Progenitor cell of endocrine pancreas (in vitro differentiated cells): ENCODE data around the gene FGD5. TPM values are rescaled to one million over a fixed set of nuclear protein-coding genes. Genes with fewer than 3 reads are reported as not detected.

Experiments
- DNase-seq: peaks from one replicate; pipeline ENCODE4 v3.0.0; 2021; ENCODE audit warnings: low spot score; ENCODE audit not compliant: unreplicated experiment
- H3K27ac Mint-ChIP-seq: 2 replicates; pipeline ENCODE4 v1.8.0; 2021; ENCODE audit warnings: mild to moderate bottlenecking, moderate library complexity, mixed read lengths
- H3K27me3 Mint-ChIP-seq: 2 replicates; pipeline ENCODE4 v1.8.0; 2021; ENCODE audit warnings: mixed read lengths
- H3K36me3 Mint-ChIP-seq: 2 replicates; pipeline ENCODE4 v1.8.0; 2022; ENCODE audit warnings: mixed read lengths; ENCODE audit not compliant: insufficient read depth
- H3K4me1 Mint-ChIP-seq: 2 replicates; pipeline ENCODE4 v1.8.0; 2021; ENCODE audit warnings: low read depth, mixed read lengths
- H3K4me3 Mint-ChIP-seq: 2 replicates; pipeline ENCODE4 v1.8.0; 2021; ENCODE audit warnings: low read depth, mild to moderate bottlenecking, moderate library complexity, mixed read lengths
- H3K9me3 Mint-ChIP-seq: 2 replicates; pipeline ENCODE4 v1.8.0; 2021; ENCODE audit warnings: low read depth, mixed read lengths
- total RNA-seq: library from RNA; stranded (reverse); gene quantifications from 2 replicates; pipeline ENCODE4 v1.2.1, GENCODE V29; 2021
- TF ChIP-seq, protein P1 (sequence below): fragments of 200-600 bp; sonication (generic); IDR thresholded peaks from one replicate; pipeline ENCODE4 v1.5.0; 2021; ENCODE audit warnings: antibody characterized with exemption, mild to moderate bottlenecking; ENCODE audit not compliant: unreplicated experiment

FGD5 gene
- total RNA-seq, 1 donor from 2014 or later: 0.17 TPM

DNA sequence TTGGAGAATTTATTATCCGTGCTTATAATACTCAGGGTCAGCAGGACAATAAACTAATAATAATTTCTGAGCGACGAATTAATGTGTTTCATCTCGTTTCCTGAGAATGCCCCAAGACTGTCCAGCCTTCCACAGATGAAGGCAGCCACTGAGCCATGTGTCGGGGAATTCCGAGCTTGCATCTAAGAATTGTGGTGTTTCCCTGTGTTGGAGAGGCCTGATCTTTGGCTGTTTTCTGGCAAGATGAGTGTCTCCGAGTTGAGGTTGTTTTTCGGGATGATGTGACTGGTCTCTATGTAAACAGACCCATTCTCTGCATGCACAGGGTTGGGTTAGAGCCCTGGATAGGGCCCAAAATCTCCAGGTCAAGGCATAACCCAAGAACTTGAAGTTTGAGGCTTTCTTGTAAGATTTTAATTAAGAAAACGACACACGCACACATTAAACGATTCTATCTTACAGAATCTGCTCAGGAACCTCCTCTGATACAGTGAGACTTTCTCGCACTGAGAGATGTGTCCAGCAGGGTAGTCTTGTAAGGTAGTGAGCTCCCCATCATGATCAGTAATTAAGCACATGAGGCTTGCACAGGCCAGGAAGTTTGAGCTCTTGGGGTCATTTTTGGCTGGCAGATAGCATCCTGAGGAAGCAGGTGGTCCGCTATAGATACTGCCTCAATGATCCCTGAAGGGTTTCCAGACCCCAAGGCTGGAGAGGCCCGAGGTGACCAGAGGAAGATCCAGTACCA lies 14.4 kb downstream of the FGD5 start:
- Mint-ChIP-seq H3K4me3 (no peak overlapping the region), H3K9me3 (no peaks in the 10 kb centered on the region), H3K36me3 (no peaks in the 10 kb centered on the region), H3K27me3 (peaks cover 68% of the 10 kb centered on the region), H3K4me1 (peaks cover 3% of the 10 kb centered on the region), H3K27ac (no peak overlapping the region)
- no peak for DNase-seq
- TF ChIP-seq, protein P1, sequence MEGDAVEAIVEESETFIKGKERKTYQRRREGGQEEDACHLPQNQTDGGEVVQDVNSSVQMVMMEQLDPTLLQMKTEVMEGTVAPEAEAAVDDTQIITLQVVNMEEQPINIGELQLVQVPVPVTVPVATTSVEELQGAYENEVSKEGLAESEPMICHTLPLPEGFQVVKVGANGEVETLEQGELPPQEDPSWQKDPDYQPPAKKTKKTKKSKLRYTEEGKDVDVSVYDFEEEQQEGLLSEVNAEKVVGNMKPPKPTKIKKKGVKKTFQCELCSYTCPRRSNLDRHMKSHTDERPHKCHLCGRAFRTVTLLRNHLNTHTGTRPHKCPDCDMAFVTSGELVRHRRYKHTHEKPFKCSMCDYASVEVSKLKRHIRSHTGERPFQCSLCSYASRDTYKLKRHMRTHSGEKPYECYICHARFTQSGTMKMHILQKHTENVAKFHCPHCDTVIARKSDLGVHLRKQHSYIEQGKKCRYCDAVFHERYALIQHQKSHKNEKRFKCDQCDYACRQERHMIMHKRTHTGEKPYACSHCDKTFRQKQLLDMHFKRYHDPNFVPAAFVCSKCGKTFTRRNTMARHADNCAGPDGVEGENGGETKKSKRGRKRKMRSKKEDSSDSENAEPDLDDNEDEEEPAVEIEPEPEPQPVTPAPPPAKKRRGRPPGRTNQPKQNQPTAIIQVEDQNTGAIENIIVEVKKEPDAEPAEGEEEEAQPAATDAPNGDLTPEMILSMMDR: no peak

DNA sequence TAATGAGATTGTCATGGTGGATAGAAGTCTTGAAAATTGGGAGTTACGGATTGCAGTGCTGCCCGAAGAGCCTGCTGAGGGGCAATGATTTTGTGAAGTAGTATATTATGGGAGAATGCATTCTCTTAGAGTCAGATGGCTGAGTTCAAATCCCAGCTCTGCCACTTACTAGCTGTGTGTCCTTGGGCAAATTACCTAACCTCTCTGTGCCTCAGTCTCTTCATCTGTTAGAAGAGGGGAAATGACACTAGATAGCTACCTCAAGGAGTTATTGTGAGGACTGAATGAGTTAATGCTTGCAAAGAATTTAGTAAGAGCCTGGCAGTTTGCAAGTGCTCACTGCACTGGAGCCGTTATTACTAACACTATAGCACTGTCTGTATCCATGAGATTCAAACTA lies 15.4 kb downstream of the FGD5 start:
- Mint-ChIP-seq H3K36me3 (no peaks in the 10 kb centered on the region), H3K4me1 (peaks cover 3% of the 10 kb centered on the region), H3K27me3 (peaks cover 71% of the 10 kb centered on the region), H3K9me3 (no peaks in the 10 kb centered on the region), H3K27ac (no peak overlapping the region), H3K4me3 (no peak overlapping the region)
- TF ChIP-seq, protein P1: no peak
- no peak for DNase-seq

DNA sequence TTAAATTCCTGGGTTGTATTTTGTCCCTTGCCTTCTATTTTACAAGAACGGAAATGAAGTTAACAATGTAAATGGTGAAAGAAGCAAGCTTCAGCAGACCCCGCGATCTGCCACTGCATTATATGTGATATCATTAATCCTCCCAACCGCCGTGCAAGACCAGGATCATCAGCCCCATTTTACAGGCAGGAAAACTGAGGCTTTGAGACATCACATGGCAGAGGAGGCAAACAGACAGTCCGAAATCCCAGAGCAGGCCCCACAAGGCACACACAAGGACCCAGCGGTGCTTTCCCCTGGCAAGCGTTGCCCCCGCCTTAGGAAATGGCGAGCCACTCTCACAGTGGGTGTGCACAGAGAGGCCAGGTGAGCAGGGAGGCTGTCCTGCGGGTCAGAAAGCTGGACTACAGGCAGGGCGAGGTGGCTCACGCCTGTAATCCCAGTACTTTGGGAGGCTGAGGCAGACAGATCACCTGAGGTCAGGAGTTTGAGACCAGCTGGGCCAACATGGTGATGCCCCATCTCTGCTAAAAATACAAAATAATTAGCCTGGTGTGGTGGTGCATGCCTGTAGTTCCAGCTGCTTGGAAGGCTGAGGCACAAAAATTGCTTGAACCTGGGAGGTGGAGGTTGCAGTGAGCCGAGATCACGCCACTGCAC lies 16.2 kb downstream of the FGD5 start:
- TF ChIP-seq, protein P1: no peak
- H3K4me1 Mint-ChIP-seq: peaks cover 5% of the 10 kb centered on the region
- peaks cover 70% of the 10 kb centered on the region for H3K27me3 Mint-ChIP-seq
- H3K4me3 Mint-ChIP-seq: no peak overlapping the region
- no peak overlapping the region for H3K27ac Mint-ChIP-seq
- no peaks in the 10 kb centered on the region for H3K36me3 Mint-ChIP-seq
- no peaks in the 10 kb centered on the region for H3K9me3 Mint-ChIP-seq
- DNase-seq: no peak

DNA sequence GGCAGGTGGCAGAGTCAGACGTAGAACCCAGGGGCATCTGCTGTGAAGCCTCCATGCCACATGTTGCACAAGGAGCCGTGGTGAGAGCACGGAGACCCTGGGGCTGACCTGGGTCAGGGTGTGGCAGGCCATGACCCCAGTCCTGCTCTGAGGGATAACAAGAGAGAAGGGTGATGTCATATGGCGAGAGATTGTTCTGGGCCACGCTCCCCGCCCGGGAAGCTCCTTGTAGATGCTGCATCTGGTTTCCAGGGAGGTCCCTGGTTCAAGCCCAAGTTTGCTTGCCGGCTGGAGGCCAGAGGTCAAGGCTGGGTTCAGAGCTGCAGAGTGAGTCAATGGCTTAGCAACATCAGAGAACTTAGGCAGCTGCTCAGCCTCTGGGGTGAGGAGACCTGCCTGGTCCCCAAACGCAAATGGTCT lies 17.3 kb downstream of the FGD5 start:
- TF ChIP-seq, protein P1: no peak
- Mint-ChIP-seq H3K4me1 (peaks cover 5% of the 10 kb centered on the region), H3K27me3 (peaks cover 67% of the 10 kb centered on the region), H3K9me3 (no peaks in the 10 kb centered on the region), H3K36me3 (no peaks in the 10 kb centered on the region), H3K27ac (no peak overlapping the region), H3K4me3 (no peak overlapping the region)
- DNase-seq: no peak

DNA sequence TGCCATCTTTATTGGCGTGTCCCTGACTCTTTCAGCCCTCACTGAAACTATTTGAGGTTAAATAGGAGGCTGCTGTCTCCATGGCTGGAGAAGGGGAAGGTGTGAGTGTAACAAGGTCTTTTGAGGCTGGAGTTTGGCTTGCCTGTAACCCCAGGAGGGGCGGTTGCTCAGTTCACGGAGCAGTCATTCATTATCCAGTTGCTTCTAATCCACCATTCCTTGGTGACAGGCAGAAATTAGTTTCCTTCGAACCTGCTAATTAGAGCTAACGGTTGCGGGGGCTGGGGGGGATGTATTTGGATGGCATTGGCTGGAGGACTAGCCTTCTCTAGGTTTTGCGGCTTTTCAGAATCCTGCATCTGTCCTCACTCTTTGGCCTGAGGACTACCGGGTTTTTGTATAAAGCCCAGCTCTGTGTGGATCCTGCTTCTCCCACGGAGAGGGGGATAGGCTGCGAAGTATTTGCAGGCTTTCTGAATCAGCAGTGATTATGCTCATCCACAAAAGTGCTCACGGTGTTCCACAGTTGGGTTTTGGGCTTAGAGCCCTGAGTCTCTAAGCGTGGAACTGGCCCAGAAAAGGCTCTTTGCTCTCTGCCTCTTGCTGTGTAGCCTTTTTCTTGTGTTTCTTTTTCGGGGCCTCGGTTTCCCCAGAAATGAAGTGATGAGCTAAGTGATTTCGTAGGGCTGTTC lies 18.6 kb downstream of the FGD5 start:
- H3K27me3 Mint-ChIP-seq: peaks cover 61% of the 10 kb centered on the region
- H3K4me3 Mint-ChIP-seq: no peak overlapping the region
- H3K4me1 Mint-ChIP-seq: peaks cover 5% of the 10 kb centered on the region
- no peak overlapping the region for H3K27ac Mint-ChIP-seq
- no peaks in the 10 kb centered on the region for H3K36me3 Mint-ChIP-seq
- TF ChIP-seq, protein P1: no peak
- DNase-seq: no peak
- no peaks in the 10 kb centered on the region for H3K9me3 Mint-ChIP-seq
